SU-DHL-6 (cell line): Measurements from ENCODE around the gene ZNHIT1.

ENCODE experiments used
- CTCF ChIP-seq: fragments of 200-600 bp; sonication (generic); IDR thresholded peaks from one replicate; pipeline ENCODE4 v1.5.1; 2017; ENCODE audit warnings: antibody characterized with exemption, mild to moderate bottlenecking, low read length, moderate library complexity; ENCODE audit not compliant: insufficient read depth, poor library complexity, severe bottlenecking
- EZH2phosphoT487 ChIP-seq: fragments of 200-600 bp; sonication (generic), shearing (Covaris generic); conservative IDR thresholded peaks from 2 replicates; pipeline ENCODE4 v1.6.1; 2018; ENCODE audit warnings: mild to moderate bottlenecking, antibody characterized with exemption, low read length, moderate library complexity, mixed read lengths

GRCh38 chr7:101172005-101172853 is 45.7 kb upstream of the ZNHIT1 start:
- TF ChIP-seq CTCF (no peak), EZH2phosphoT487 (no peak)
